Keratinocyte (primary cell): ENCODE results near the gene NIPBL. TPM values are rescaled to one million over a fixed set of nuclear protein-coding genes. Genes with fewer than 3 reads are reported as not detected.
A peak's percentile ranks its signal among the peaks of the same experiment; 100 is the strongest.

Experiments used
- DNase-seq: peaks from one replicate; pipeline ENCODE4 v3.0.0-alpha.2; 2011; ENCODE audit warnings: low read depth, missing footprints, low spot score
- FAIRE-seq: peaks from 2 replicates; lab custom pipeline; 2011; peaks lifted over from hg19 to GRCh38; lab: Jason Lieb, UNC
- H2AFZ ChIP-seq: 2 replicates; pipeline ENCODE4 v1.6.0; 2012; ENCODE audit warnings: low read length, control low read depth, inconsistent platforms; ENCODE audit not compliant: control insufficient read depth
- H3K27ac ChIP-seq: 2 replicates; pipeline ENCODE4 v1.5.1; 2011; ENCODE audit warnings: low read length; ENCODE audit not compliant: control insufficient read depth, insufficient read depth
- H3K27me3 ChIP-seq: 3 replicates; pipeline ENCODE4 v1.6.0; 2011; ENCODE audit warnings: low read length; ENCODE audit not compliant: control insufficient read depth, insufficient read depth; ENCODE audit errors: extremely low read depth
- H3K36me3 ChIP-seq, 2 experiments: 2 replicates in 1 of 2; 3 replicates in 1 of 2; pipeline ENCODE4 v1.5.1; 2011; ENCODE audit warnings: low read length in 2 of 2, mild to moderate bottlenecking in 1 of 2; ENCODE audit not compliant: control insufficient read depth in 2 of 2, insufficient read depth in 2 of 2; ENCODE audit errors: extremely low read depth in 1 of 2
- H3K4me1 ChIP-seq: 3 replicates; pipeline ENCODE4 v1.5.1; 2011; ENCODE audit warnings: low read length; ENCODE audit not compliant: control insufficient read depth, insufficient read depth; ENCODE audit errors: extremely low read depth
- H3K4me2 ChIP-seq: 3 replicates; pipeline ENCODE4 v1.6.0; 2011; ENCODE audit warnings: low read depth, low read length; ENCODE audit not compliant: control insufficient read depth, insufficient read depth; ENCODE audit errors: extremely low read depth
- H3K4me3 ChIP-seq, 3 experiments: fragments of 200-600 bp in 1 of 3; sonication (generic) in 1 of 3; 2 replicates in 2 of 3; 3 replicates in 1 of 3; pipeline ENCODE4 v1.5.1; 2011 to 2016; ENCODE audit warnings: low read length in 3 of 3, mild to moderate bottlenecking in 3 of 3, control low read depth in 2 of 3, inconsistent platforms in 1 of 3, low read depth in 1 of 3, mixed read lengths in 1 of 3, mixed run types in 1 of 3, moderate library complexity in 1 of 3; ENCODE audit not compliant: control insufficient read depth in 2 of 3, insufficient read depth in 2 of 3; ENCODE audit errors: extremely low read depth in 1 of 3
- H3K79me2 ChIP-seq: 2 replicates; pipeline ENCODE4 v1.6.0; 2012; ENCODE audit warnings: low read length; ENCODE audit not compliant: control insufficient read depth, insufficient read depth
- H3K9ac ChIP-seq: 3 replicates; pipeline ENCODE4 v1.6.0; 2011; ENCODE audit warnings: low read length; ENCODE audit not compliant: control insufficient read depth, insufficient read depth; ENCODE audit errors: extremely low read depth
- H3K9me1 ChIP-seq: 3 replicates; pipeline ENCODE4 v1.6.0; 2011; ENCODE audit warnings: low read length; ENCODE audit not compliant: control insufficient read depth, insufficient read depth; ENCODE audit errors: extremely low read depth
- H3K9me3 ChIP-seq: 2 replicates; pipeline ENCODE4 v1.5.1; 2012; ENCODE audit warnings: low read depth, low read length; ENCODE audit not compliant: control insufficient read depth
- H4K20me1 ChIP-seq: 3 replicates; pipeline ENCODE4 v1.6.0; 2011; ENCODE audit warnings: low read length; ENCODE audit not compliant: control insufficient read depth, insufficient read depth; ENCODE audit errors: extremely low read depth
- CTCF ChIP-seq, 3 experiments: IDR thresholded peaks in 1 of 3; conservative IDR thresholded peaks in 1 of 3; optimal IDR thresholded peaks in 1 of 3; 2 replicates in 2 of 3; 3 replicates in 1 of 3; pipeline versions ENCODE3 to v1.5.1; 2011; ENCODE audit warnings: low read length in 3 of 3, mild to moderate bottlenecking in 3 of 3, moderate library complexity in 2 of 3, control low read depth in 1 of 3, inconsistent platforms in 1 of 3; ENCODE audit not compliant: insufficient read depth in 2 of 3; ENCODE audit errors: extremely low read depth in 1 of 3
- EZH2 ChIP-seq: IDR thresholded peaks from one replicate; pipeline ENCODE4 v1.6.1; 2012; ENCODE audit warnings: inconsistent platforms, mild to moderate bottlenecking, low read length, moderate library complexity
- dilution Hi-C: fragments of 300-500 bp; cut with MboI; formaldehyde crosslinking; loops from one replicate; pipeline ENCODE4 v1.7.0; 2020; ENCODE audit warnings: low sequenced_read_pairs; ENCODE audit not compliant: extremely low pct_ligation_motif_present
- polyA plus RNA-seq, 5 experiments: library from polyadenylated mRNA; depleted of rRNA in 3 of 5; stranded (reverse) in 3 of 5; stranded (forward) in 1 of 5; unstranded in 1 of 5; fragments of >200 nt; gene quantifications; 1 replicate in 1 of 5; 2 replicates in 3 of 5; 3 replicates in 1 of 5; pipeline versions ENCODE4 v1.2.1 to v1.2.3, GENCODE V29; 2011 to 2012; ENCODE audit warnings: missing spikeins in 2 of 5, low read depth in 1 of 5, low replicate concordance in 1 of 5

NIPBL gene
- polyA plus RNA-seq, 1 donor (not counting 4 experiments of a cell fraction or from before 2014, with no cell fraction given), result 23.4 TPM

GRCh38 chr5:37029436-37029835, 152.9 kb downstream of the NIPBL start:
- Histone ChIP-seq H4K20me1 (no peaks in the 10 kb centered on the region), H3K36me3 (peaks cover 0 to 1% of the 10 kb centered on the region in 2 experiments), H3K79me2 (no peaks in the 10 kb centered on the region), H3K9me1 (no peaks in the 10 kb centered on the region), H3K4me2 (no peak overlapping the region), H3K9ac (no peak overlapping the region), H3K4me3 (no peak overlapping the region), H3K4me1 (no peaks in the 10 kb centered on the region), H3K9me3 (no peaks in the 10 kb centered on the region), H2AFZ (no peak overlapping the region), H3K27ac (no peak overlapping the region), H3K27me3 (no peaks in the 10 kb centered on the region)
- dilution Hi-C loops, result no loop called here
- DNase-seq, result no peak
- peak; percentile 5 for FAIRE-seq
- TF ChIP-seq EZH2, result no peak
- TF ChIP-seq CTCF (optimal IDR thresholded peaks at IDR 0.05 in 1 of 3, IDR thresholded peaks at IDR 0.05 in 1 of 3, conservative IDR thresholded peaks at IDR 0.05 in 1 of 3; ENCODE audit: extremely low read depth in 1 of 3, insufficient read depth in 2 of 3, low read length in 3 of 3), result no peak

- Histone ChIP-seq H3K4me1 (no peaks in the 10 kb centered on the region), H3K9me3 (no peaks in the 10 kb centered on the region), H3K79me2 (no peaks in the 10 kb centered on the region), H2AFZ (no peak overlapping the region), H3K27ac (no peak overlapping the region), H3K4me3 (no peak overlapping the region), H3K27me3 (no peaks in the 10 kb centered on the region), H3K36me3 (peaks cover 0 to 3% of the 10 kb centered on the region in 2 experiments), H3K9ac (no peak overlapping the region), H3K4me2 (no peak overlapping the region), H4K20me1 (no peaks in the 10 kb centered on the region), H3K9me1 (no peaks in the 10 kb centered on the region)
- dilution Hi-C loops, result no loop called here
- FAIRE-seq (no peak), DNase-seq (no peak)
- TF ChIP-seq CTCF (optimal IDR thresholded peaks at IDR 0.05 in 1 of 3, IDR thresholded peaks at IDR 0.05 in 1 of 3, conservative IDR thresholded peaks at IDR 0.05 in 1 of 3; ENCODE audit: extremely low read depth in 1 of 3, insufficient read depth in 2 of 3, low read length in 3 of 3) (no peak), EZH2 (no peak)
Measured at GRCh38 chr5:37034955-37035354, 158.4 kb downstream of the NIPBL start.
